DMS114 treated with DMSO at 0.1 percent for 48 hours (cell line): ENCODE measurements around the gene CASP3.
"Not testable (repeated sequence)": the region's sequence is repeated elsewhere in the genome, so short reads cannot be mapped to it uniquely, and the experiment has no call there.

Experiments
- DNase-seq: peaks from one replicate; lab custom pipeline; 2025; ENCODE audit not compliant: unreplicated experiment; lab: John Stamatoyannopoulos, UW

The CASP3 gene

DNA sequence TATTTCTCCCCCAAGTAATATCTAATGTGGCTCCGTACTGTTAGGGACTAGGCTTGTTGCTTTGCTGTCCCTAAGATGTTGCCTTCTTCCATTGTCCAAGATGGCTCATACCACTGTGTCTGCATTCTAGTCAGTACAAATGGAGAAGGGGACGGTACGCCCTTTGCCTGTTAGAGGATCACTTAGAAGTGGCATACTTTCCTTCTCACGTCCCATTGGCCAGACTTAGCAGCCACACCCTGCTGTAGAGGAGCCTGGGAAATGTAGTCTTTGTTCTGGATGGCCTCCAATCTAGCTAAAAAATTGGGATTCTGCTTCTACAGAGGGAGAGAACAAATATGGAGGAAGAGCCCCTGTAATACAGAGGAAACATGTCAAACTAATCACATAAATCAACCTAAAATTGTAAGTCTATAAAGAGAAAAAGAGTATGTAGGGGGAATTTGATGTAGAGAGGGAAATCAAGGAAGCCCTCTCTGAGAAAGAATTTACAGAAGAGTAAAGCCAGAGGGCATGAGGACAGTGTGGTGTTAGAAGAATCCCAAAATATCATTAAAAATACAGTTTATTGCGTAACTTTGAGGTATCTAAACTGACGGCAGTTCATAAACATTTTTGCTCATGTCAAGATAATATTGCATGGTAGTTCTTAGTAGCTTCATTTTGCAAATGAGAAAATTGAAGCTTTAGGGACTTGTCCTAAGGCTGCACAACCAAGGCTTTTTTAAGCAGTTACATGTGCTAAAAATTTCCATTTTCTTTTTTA is 15.4 kb upstream of the CASP3 start:
- no peak for DNase-seq

DNA sequence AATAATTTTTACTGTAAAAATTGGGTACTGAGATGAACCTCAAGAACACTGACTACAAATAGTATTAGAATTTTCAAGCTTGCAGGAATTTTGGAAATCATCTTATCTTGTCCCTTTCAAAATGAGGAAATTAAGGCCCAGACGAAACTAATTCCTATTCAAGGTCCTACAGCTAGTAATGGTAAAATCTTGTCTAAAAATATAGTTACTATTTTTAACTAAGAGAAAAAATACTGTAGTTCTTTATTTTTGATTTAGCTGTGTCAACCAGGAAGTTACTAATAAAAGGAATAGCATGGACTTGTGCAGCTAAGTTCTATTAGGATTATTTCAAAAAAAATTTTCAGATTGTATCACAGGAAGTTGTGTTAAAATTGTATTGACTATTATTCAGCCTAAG is 13.0 kb upstream of the CASP3 start:
- no peak for DNase-seq

DNA sequence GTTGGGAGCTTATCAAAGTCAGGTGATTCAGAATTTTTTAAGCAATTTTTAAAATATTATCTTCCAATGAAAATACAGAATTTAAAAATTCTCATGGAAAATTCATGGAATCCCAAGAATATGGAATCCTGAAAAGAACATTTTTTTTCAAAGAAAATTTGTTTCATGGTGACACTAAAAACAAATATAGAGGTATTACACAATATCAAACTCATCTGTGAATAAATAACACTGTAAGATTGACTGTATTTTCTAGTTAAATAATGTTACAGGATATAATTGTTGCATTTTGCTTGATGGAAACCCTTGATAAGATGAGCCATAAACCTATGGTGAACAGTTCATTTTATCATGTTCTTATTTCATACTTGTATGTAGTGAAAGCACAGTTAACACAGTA is 11.7 kb upstream of the CASP3 start:
- DNase-seq, result no peak

DNA sequence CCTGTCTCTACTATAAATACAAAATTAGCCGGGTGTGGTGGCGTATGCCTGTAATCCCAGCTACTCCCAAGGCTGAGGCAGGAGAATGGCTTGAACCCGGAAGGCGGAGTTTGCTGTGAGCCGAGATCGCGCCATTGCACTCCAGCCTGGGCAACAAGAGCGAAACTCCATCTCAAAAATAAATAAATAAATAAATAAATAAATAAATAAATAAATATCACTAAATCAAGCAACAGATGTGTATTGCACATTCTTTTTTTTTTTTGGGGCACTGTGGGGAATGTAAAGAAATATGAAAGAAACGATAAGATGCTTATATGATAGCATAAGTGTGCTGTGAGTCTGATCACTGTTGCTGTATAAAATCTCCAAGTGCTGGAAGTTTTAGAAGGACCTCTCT is 8.6 kb upstream of the CASP3 start:
- not testable (repeated sequence) for DNase-seq

DNA sequence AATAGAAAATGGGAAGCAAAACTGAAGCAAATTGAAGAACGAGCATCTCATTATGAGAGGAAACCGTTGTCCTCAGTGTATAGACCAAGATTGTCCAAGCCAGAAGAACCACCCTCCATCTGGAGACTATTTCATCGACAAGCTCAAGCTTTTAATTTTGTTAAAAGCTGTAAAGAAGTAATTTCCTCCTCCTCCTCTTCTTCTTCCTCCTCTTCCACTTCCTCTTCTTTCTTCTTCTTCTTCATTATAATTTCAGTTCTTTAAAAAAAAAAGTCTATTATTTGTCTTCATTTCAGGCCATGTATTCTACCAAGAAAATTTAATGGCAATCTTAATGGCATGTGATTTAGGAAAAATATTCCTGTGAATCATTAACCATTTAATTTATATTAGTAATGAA is 7.9 kb upstream of the CASP3 start:
- no peak for DNase-seq

DNA sequence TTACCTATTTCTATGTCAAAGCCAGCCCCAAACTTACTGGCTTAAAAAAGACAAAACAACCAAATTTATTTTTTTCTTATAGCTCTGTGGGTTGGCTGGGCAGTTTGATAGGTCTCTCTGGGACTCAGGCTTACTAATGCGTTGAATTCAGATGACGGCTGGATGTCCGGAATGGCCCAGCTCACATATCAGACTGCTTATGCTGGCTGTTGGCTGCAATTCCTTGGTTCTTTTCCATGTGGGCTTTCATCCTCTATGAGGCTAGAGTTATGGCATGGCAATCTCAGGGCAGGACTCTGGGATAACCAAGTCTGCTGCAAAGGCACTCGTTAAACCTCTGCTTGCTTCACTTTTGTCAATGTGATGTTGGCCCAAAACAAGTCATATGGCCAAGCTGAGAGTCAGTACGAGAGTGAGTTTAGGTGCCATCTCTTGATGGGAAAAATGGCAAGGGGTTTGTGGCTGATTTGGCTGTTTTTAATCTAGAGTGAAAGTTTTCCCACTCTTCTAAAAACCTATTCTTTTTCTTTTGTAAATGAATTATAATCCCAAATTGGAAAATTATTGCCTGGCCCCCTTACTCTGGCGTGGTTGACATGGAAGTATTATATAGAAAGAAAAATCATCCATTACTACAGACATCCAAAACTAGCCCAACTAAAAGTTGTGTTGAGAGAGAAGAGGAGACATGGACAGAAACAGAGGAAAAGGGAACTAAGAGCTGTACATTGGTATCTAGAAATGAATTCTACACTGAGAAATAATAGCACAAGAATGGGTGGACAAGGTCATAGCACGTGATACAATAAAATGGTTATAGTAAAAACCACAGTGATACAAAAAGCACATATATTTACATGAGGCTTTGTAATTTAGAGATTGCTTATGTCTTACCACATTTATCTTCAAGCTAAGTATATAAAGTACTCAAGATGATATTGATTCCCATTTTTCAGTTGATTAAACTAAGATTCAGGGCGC is 6.9 kb upstream of the CASP3 start:
- no peak for DNase-seq

DNA sequence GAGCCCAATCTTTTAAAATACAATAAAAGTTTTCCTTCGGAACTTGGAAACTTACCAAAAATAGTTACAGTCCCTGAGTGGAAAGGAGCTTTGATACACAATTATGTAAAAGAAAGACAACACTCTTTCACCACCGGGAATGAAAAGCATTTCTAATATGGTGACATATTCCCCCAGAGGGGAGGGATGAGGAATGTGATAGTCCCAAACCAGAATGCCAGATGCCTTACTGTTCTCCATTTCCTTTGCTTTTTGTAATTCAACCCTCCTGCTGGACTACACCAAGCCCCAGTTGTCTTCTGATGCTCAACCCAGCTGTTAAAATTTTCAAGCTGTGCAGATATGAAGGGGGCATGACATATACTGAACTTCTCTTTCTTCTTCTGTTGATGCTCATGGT is 4.4 kb upstream of the CASP3 start:
- no peak for DNase-seq

DNA sequence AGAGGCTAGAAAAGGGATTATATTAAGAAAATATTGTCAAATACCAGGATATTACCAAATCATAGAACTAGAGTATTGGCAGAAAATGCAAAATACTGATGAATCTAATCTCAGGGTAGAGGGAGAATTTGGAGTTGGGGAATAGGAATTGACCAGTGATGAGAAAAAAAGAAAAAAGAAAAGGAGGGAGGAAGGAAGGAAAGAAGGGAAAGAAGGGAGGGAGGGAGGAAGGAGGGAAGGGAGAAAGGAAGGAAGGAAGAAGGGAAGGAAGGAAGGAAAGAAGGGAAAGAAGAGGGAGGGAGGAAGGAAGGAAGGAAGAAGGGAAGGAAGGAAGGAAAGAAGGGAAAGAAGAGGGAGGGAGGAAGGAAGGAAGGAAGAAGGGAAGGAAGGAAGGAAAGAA is 3.4 kb upstream of the CASP3 start:
- DNase-seq, result not testable (repeated sequence)

DNA sequence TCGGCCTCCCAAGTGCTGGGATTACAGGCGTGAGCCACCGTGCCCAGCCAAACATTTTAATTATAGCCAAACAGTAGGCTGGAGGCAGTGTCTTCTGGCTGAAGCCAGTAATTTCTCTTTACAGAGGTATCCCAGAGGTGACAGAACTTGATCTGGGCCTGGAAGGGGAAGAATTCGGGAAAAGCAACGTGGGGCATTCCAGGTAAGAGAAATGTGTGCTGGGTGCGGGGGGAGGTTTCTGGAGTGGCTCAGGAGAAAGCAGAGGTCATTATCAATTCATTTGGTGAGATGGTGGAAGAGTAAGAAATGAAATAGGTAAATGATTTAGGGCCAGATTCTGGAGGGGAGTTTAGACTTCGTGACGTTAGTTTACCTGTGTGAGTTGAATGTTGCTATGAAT is 2.7 kb upstream of the CASP3 start:
- DNase-seq, result no peak

DNA sequence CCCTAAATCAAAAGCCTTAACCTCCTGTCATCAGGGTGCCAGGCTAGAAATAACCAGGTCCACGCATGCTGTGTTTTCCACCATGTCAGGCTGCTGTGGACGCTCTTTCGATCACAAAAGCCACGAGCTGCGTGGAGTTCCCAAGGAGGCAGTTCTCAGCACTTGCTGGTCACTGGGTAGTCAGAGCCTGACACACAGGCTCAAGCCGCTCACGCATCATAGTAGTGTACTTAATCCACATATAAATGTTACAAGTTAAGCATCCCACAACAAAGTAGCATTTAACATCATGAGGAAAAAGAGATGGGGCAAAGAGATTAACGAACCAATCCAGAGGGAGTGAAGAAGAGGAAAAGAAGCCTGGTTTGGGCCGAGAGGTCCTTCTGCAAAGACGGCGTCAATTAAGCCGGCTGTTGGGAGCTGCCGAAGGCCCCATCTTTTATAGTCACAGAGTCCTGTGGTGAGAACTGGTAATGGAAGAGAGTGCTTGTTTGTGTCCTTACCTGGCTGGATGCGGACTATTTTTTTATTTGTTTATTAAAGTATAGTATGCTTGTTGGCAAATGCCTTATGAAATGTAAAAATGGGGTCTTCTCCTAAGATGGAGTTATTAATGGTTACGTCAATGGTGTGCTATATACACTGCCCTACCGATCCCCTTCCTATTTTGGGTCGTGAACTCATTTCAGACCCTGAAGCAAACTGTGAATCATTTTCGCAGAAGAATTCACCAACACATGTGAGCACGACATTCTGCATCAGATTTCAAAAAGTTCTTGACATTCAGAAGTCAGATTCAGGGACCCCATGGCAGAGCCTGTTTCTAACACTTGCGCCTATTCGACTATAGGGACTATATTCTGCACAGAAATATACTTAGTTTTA is 966 bp upstream of the CASP3 start:
- DNase-seq, result no peak

DNA sequence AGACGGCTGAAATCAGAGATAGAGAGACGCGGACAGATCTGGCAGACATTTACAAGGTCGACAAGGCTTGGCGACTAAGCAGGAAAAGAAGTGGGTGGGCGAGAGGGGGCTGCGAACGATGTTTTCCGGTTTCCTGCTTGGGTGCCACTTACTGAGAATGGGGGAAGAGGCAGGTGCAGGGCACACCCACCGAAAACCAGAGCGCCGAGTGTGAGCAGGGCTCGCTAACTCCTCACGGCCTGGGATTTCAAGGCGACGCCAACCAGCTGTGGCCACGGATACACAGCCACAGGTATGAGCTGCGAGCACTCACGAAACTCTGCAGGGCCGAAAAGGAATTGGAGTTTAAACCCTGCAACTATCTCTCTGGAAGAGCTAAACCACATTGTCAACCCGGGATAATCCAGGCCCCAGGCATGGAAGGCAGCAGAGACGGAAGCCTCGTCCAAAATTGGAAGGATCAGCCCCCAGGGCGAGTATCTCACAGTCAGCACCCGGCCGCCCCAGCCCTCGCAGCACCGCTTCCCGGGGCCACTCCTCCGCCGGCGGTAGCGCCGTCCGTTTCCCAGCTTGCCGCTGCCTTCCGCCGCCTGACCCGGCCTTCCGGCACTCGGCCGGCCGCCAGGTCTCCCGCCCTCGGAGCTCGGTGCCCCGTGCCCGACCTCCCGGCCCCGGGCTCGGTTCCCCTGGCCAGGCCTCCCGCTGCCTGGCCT is 778 bp downstream of the CASP3 start:
- no peak for DNase-seq

DNA sequence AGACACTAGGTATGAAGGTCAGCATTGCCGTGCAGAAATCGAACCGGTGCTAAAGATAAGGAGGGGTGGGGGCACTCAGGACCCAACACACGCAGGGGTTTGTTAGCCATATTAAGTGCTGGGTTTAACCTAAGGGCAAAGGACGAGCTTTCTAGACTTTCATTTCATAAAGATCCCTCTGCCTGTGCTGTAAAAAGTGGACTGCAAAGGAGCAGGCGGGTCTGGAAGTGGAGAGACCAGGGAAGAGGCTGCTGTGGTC is 1.3 kb downstream of the CASP3 start:
- DNase-seq, result no peak

DNA sequence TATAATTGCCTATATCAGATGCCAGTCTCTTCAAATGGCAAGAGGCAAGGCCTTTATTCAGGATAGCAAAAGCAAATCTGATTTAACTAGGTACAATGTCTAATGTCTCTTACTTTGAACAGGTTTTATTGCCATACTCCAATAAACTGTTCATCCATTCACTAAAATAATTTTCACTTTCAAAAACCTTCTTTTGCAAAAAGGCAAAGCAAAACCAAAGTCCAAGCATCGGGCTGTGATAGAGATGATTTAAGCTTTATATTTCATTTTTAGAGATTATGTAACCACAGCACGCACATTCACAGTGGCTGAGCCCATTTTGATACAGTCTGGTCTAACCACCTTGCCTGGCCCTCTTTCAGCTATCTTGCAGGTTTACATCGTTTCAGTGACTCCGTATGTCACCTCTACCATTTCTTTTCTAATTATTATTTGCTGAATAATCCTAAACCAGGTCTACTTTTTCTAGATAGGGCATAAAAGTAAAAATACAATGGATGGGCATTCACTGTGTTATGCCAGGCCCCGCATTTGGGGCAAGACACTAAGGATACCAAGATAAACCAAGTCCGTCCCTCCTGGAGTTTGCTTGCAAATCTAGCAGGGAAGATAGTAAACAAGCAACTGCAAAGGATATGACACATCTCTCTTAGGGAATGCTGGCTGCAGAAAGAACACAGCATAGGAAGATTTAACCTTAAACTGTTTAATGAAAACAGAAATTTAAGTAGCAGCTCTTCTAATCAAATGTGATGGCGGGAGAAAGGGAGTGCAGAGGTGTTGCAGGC is 1.8 kb downstream of the CASP3 start:
- no peak for DNase-seq

DNA sequence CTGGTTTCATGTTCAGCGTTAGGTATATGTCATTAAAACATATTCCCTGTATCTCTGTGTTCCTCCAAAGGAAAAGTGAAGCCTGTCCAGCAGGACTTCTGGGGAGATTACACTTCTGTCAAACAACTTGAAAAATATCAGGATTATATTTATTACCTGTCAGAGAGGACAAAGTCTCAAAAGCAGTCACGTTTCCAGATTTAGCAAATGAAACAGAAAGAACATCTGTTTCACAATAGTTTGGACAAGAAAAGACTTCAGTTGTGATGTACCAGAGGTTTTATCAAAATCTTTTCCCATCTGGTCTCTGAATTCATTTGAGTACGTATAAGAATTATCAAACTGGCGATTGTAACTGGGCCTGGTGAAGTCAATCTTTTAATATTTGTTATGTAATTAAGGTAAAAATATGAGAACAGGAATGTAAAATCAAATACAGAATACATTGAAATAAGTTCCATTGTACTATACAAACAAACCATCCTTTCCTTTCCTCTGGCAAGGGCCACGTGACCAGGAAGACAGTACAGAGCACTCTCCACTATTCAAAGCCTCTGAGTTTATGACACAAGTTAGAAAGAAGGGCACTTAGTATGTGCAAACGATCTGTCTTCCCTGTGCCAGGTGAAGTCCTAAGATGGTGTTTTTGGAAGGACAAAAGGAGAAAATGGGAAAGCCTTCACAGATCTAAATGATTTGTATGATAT is 3.2 kb downstream of the CASP3 start:
- DNase-seq, result no peak

DNA sequence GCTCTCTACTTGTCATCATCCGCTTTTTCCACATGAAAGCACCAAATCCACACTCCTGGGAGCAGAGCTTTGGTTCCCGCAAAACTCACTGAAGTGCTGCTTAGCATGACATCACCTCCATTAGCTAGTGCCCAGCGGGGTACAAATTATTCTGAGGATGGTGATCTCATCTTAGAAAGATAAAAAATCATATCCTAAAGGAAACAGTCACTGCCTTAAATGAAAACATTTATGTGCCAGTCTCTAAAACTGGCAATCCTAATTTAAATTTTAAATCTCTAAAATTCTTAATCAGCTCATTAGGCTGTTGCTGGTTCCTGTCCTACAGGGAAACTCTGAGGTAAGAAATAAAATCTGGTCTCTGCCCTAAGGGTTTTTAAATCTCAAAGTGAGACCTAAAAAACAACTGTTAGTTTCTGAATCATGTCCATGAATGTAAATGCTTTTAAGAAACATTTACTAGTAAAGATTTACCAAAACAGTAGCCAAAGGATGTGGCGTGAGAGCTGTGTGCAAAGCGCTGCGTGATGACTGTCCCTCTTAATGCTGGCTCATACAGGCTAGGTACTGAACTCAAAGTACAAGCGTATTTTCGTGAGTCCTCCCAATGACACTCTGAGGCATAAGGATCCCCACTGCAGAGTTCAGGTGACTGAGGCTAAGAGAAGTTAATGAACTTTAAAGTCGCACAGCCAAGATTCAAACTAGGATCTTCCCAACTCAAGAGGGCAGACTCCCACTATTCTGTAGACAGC is 4.5 kb downstream of the CASP3 start:
- no peak for DNase-seq

DNA sequence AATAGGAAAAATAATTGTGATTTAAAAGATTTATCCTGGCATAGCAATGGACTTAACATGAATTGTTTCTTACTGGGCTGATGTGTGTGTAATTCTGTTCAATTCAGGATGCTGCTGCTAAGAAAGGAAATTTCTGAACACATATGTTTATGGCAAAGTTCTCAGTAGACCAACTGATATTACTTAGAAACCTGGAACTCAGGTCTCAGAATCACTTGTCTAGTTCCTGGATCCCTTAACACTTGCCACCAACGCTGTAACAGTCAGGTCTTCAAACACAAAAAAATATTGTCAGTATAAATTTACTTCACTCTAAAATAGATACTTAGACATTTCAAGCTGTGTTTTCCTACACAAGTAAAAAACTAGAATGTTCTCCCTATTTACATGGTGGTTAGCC is 5.5 kb downstream of the CASP3 start:
- DNase-seq, result no peak

DNA sequence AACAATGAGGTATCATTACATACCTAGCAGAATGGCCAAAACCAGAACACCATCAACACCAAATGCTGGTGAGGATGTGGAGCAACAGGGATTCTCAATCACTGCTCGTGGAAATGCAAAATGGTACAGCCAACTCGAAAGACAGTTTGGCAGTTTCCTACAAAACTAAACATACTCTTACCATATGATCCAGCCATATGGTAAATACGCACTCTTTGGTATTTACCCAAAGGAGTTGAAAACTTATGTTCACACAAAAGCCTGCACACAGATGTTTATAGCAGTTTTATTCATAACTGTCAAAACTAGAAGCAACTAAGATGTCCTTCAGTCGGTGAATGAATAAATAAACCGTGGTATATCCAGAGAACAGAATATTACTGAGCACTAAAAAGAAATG is 7.8 kb downstream of the CASP3 start:
- DNase-seq, result no peak

DNA sequence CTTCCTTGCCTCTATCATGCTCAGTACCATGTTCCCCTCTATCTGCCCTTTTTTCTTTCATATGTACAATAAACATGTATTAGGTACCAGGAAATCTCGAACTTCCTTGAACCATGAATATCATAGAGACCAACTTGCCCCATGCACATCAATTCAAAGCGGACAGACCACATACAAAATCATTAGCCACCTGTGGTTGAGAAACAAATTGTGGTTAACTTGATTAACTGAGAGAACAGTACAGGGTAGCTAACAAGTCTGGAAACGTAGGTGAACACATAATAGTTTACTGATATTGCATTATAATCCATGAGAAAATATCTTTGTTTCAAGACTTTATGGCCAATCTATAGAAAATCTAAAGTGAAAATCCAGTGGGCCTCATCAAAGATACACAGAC is 8.2 kb downstream of the CASP3 start:
- no peak for DNase-seq

DNA sequence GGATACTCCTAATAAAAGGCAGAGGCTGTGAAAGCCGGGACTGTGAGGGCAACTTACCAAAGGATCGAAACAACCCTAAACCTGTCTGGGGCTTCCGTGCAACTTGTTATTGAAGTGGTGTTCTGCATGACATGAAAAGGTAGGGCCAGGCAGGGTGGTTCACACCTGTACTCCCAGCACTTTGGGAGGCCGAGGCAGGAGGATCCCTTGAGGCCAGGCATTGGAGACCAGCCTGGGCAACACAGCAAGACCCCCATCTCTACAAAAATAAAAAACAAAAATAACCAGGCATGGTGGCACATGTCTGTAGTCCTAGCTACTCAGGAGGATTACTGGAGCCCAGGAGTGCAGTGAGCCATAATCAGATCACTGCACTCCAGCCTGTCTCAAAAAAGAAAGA is 12.3 kb downstream of the CASP3 start:
- no peak for DNase-seq
